Glutamatergic neuron (in vitro differentiated cells): ENCODE measurements around the gene ENTPD2. TPM values are rescaled to one million over a fixed set of nuclear protein-coding genes. Genes with fewer than 3 reads are reported as not detected.

Source experiments
- DNase-seq: peaks from one replicate; pipeline ENCODE4 v3.0.0; 2022
- H3K27ac Mint-ChIP-seq: one replicate; pipeline ENCODE4 v1.8.0; 2020; ENCODE audit warnings: mild to moderate bottlenecking, mixed read lengths, inconsistent platforms; ENCODE audit not compliant: unreplicated experiment
- H3K27me3 Mint-ChIP-seq: one replicate; pipeline ENCODE4 v1.8.0; 2020; ENCODE audit warnings: mild to moderate bottlenecking, moderate library complexity, mixed read lengths, inconsistent platforms; ENCODE audit not compliant: unreplicated experiment
- H3K36me3 Mint-ChIP-seq: one replicate; pipeline ENCODE4 v1.8.0; 2020; ENCODE audit warnings: mild to moderate bottlenecking, mixed read lengths, inconsistent platforms; ENCODE audit not compliant: unreplicated experiment
- H3K4me1 Mint-ChIP-seq: one replicate; pipeline ENCODE4 v1.8.0; 2020; ENCODE audit warnings: mild to moderate bottlenecking, low read depth, mixed read lengths, inconsistent platforms; ENCODE audit not compliant: unreplicated experiment
- H3K4me3 Mint-ChIP-seq: one replicate; pipeline ENCODE4 v1.8.0; 2020; ENCODE audit warnings: mild to moderate bottlenecking, mixed read lengths, inconsistent platforms; ENCODE audit not compliant: unreplicated experiment
- H3K9me3 Mint-ChIP-seq: one replicate; pipeline ENCODE4 v1.8.0; 2020; ENCODE audit warnings: mild to moderate bottlenecking, moderate library complexity, mixed read lengths, inconsistent platforms; ENCODE audit not compliant: unreplicated experiment
- total RNA-seq: library from RNA; stranded (reverse); fragmentation: NEBNext Ultra II Directional; extraction: Animal tissue kit (Norgen Biotek cat#: 25700); gene quantifications from one replicate; pipeline ENCODE4 v1.2.1, GENCODE V29; 2021; ENCODE audit not compliant: unreplicated experiment
- TF ChIP-seq, protein P1 (sequence below): fragments of 200-600 bp; sonication (generic); IDR thresholded peaks from one replicate; pipeline ENCODE4 v1.5.0; 2021; ENCODE audit not compliant: partially characterized antibody, unreplicated experiment

Gene ENTPD2
- total RNA-seq, 1 donor from 2014 or later = 0.69 TPM

DNA sequence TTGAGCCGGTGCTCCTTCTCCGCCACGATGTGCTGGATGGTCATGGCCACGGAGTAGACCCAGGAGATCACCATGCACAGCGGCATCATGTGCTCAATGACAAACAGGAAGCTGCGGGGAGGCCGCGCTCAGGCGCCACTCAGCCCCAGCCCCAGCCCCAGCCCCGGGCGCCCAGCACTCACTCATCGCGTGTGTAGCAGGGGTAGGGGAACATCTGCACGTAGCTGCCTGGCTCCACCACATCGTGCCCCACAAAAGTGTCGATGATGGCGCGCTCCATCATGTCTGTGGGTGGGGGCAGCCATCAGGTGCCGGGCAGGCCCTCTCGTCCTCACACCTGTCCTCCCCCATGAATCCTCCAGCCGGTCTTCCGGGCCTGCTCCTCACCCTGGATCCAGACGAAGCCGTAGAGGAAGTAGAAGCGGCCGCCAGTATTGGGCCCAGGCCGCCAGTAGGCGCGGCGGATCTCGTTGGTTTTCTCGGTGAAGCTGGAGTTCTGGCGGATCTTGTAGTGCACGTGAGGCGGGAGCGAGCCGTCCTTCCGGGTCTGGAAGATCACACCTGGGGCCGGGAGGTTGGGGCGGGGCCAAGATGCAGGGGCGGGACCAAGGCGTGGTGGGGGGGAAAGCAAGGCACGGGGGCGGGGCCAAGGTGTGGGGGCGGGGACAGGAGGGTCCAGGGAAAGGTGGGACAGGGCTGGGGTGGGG is 35.9 kb downstream of the ENTPD2 start:
- Mint-ChIP-seq H3K4me1 (no peaks in the 10 kb centered on the region), H3K9me3 (peaks cover 2% of the 10 kb centered on the region), H3K4me3 (no peak overlapping the region), H3K27ac (no peak overlapping the region), H3K36me3 (no peaks in the 10 kb centered on the region), H3K27me3 (peaks cover 4% of the 10 kb centered on the region)
- TF ChIP-seq, protein P1, sequence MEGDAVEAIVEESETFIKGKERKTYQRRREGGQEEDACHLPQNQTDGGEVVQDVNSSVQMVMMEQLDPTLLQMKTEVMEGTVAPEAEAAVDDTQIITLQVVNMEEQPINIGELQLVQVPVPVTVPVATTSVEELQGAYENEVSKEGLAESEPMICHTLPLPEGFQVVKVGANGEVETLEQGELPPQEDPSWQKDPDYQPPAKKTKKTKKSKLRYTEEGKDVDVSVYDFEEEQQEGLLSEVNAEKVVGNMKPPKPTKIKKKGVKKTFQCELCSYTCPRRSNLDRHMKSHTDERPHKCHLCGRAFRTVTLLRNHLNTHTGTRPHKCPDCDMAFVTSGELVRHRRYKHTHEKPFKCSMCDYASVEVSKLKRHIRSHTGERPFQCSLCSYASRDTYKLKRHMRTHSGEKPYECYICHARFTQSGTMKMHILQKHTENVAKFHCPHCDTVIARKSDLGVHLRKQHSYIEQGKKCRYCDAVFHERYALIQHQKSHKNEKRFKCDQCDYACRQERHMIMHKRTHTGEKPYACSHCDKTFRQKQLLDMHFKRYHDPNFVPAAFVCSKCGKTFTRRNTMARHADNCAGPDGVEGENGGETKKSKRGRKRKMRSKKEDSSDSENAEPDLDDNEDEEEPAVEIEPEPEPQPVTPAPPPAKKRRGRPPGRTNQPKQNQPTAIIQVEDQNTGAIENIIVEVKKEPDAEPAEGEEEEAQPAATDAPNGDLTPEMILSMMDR = no peak
- no peak for DNase-seq

DNA sequence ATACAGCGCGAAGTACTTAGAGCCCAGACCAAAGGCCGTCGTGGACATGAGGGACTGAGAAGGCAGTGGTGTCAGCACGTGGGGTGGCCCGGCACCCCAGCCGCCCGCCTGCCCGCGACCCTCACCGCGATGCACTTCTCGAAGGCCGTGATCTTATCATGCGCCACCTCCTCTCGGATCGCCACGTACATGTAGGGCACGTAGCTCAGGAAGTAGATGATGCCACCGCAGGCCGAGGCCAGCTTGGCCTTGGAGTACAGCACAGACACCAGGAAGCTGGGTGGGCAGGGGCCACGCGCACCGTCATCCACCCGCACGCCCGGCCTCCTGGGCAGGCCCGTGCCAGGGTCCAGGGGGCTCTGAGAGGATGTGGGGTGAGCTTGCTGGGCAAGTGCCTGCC is 36.8 kb downstream of the ENTPD2 start:
- Mint-ChIP-seq H3K4me3 (no peak overlapping the region), H3K36me3 (no peaks in the 10 kb centered on the region), H3K27me3 (peaks cover 4% of the 10 kb centered on the region), H3K4me1 (no peaks in the 10 kb centered on the region), H3K9me3 (peaks cover 1% of the 10 kb centered on the region), H3K27ac (no peak overlapping the region)
- TF ChIP-seq, protein P1 = no peak
- no peak for DNase-seq

DNA sequence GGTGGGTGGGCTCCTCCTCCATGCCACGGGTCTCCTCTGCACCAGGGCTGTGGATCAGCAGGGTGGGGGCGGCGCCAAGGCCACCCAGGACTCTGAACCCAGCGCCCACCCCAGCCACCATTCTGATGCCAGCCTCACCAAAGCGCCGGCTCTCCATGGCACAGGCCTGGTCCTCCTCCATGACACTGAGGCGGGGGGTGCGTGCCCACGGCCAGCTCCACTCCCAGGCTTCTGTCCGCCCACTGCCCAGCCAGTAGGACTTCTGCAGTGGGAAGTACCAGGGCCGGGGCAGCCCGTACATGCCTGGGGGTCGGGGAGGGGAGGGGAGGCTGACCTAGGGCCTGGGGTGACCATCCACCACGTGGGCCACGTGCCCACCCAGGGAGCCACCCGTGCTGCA is 37.4 kb downstream of the ENTPD2 start:
- H3K27ac Mint-ChIP-seq = no peak overlapping the region
- no peaks in the 10 kb centered on the region for H3K36me3 Mint-ChIP-seq
- peaks cover 1% of the 10 kb centered on the region for H3K9me3 Mint-ChIP-seq
- peaks cover 4% of the 10 kb centered on the region for H3K27me3 Mint-ChIP-seq
- DNase-seq = no peak
- H3K4me3 Mint-ChIP-seq = no peak overlapping the region
- no peaks in the 10 kb centered on the region for H3K4me1 Mint-ChIP-seq
- TF ChIP-seq, protein P1 = no peak

DNA sequence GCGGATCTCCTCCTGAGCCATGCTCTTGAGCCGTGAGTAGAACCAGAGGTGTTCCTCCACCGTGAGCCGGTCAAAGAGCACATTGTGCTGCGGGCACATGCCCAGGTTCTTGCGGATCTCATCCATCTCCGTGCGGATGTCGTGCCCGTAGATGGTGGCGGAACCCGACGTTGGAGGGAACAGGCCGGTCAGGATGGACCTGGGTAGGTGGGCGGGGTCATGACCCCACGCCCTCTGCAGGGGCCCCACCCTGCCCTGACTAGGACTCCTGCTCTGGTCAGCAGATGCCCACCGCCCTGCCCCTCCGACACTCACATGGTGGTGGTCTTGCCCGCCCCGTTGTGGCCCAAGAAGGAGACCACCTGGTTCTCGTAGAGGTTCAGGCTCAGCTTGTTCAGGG is 37.9 kb downstream of the ENTPD2 start:
- no peaks in the 10 kb centered on the region for H3K4me1 Mint-ChIP-seq
- peaks cover 1% of the 10 kb centered on the region for H3K9me3 Mint-ChIP-seq
- no peak for DNase-seq
- no peak overlapping the region for H3K4me3 Mint-ChIP-seq
- H3K36me3 Mint-ChIP-seq = no peaks in the 10 kb centered on the region
- H3K27ac Mint-ChIP-seq = no peak overlapping the region
- H3K27me3 Mint-ChIP-seq = peaks cover 4% of the 10 kb centered on the region
- TF ChIP-seq, protein P1 = no peak

DNA sequence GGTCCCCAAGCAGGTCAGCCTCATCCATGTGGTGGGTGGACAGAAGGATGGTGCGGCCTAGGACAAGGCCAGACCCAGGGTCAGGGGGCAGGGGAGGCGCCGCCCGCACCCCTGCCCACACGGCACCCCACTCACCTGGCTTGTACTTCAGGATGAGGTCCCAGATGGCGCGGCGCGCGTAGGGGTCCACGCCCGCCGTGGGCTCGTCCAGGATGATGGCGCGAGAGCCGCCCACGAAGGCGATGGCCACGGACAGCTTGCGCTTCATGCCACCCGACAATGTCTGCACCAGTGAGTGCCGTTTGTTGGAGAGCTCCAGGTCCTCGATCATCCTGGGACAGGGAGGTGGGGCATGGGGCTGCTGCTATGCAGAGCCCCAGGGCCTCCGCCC is 38.3 kb downstream of the ENTPD2 start:
- Mint-ChIP-seq H3K4me3 (no peak overlapping the region), H3K27me3 (peaks cover 4% of the 10 kb centered on the region), H3K9me3 (peaks cover 1% of the 10 kb centered on the region), H3K4me1 (no peaks in the 10 kb centered on the region), H3K27ac (no peak overlapping the region), H3K36me3 (no peaks in the 10 kb centered on the region)
- DNase-seq = no peak
- TF ChIP-seq, protein P1 = no peak
